GM12864 (cell line): ENCODE measurements around the gene SEMA4A.
"Not testable (repeated sequence)": the region's sequence is repeated elsewhere in the genome, so short reads cannot be mapped to it uniquely, and the experiment has no call there.

Experiments used
- DNase-seq: peaks from one replicate; pipeline ENCODE4 v3.0.0-alpha.2; 2011; ENCODE audit warnings: low read depth
- H3K4me3 ChIP-seq: 2 replicates; pipeline ENCODE4 v1.5.1; 2011; ENCODE audit warnings: mild to moderate bottlenecking, low read depth, low read length, control low read depth
- TF ChIP-seq, protein P1 (sequence below): IDR thresholded peaks from 2 replicates; pipeline ENCODE4 v1.5.1; 2011; ENCODE audit warnings: low read depth, mild to moderate bottlenecking, moderate library complexity, low read length, control low read depth, inconsistent platforms; ENCODE audit errors: missing control alignments

The SEMA4A gene

DNA sequence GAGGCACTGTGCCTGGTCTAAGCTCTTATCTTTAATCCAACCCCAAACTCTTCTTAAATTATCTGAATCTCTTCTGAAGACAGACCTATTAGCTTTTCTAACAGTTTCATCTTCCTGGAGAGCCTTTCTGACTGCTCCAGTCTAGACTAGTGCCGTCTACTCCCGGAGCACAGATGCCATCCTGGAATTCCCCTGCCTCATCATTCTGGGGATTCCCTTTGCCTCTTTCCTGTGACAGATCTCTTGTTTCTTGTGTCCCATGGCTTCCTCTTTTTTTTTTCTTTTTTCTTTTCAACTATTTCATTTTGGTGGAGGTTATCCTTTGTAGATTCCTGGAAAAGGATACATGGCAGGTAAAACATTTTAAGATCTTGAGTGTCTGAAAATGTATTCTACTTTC is 11.7 kb downstream of the SEMA4A start:
- no peak for DNase-seq
- TF ChIP-seq, protein P1, sequence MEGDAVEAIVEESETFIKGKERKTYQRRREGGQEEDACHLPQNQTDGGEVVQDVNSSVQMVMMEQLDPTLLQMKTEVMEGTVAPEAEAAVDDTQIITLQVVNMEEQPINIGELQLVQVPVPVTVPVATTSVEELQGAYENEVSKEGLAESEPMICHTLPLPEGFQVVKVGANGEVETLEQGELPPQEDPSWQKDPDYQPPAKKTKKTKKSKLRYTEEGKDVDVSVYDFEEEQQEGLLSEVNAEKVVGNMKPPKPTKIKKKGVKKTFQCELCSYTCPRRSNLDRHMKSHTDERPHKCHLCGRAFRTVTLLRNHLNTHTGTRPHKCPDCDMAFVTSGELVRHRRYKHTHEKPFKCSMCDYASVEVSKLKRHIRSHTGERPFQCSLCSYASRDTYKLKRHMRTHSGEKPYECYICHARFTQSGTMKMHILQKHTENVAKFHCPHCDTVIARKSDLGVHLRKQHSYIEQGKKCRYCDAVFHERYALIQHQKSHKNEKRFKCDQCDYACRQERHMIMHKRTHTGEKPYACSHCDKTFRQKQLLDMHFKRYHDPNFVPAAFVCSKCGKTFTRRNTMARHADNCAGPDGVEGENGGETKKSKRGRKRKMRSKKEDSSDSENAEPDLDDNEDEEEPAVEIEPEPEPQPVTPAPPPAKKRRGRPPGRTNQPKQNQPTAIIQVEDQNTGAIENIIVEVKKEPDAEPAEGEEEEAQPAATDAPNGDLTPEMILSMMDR: no peak

DNA sequence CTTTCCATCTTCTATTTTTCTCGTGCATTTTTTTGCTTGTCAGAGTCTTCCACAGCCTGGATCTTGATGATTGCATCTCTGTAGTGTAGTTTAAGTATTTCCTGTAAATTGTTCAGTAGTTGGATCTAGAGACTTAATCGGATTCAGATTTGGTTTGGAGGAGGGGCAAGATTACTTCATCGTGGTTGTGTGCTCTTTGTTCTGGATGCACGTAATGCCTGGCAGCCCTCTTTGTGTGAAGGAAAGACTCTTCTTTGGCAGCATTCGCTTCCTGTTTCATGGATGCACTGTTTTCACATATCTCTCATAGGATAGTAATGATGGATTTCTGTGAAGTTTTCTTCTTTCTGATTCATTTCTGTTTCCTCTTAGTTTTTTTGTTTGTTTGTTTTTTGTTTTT is 14.2 kb downstream of the SEMA4A start:
- DNase-seq: no peak
- TF ChIP-seq, protein P1: no peak
- no peak overlapping the region for H3K4me3 ChIP-seq

More for the DNA sequence above, 11.7 kb downstream of the SEMA4A start:
- H3K4me3 ChIP-seq: no peak overlapping the region

DNA sequence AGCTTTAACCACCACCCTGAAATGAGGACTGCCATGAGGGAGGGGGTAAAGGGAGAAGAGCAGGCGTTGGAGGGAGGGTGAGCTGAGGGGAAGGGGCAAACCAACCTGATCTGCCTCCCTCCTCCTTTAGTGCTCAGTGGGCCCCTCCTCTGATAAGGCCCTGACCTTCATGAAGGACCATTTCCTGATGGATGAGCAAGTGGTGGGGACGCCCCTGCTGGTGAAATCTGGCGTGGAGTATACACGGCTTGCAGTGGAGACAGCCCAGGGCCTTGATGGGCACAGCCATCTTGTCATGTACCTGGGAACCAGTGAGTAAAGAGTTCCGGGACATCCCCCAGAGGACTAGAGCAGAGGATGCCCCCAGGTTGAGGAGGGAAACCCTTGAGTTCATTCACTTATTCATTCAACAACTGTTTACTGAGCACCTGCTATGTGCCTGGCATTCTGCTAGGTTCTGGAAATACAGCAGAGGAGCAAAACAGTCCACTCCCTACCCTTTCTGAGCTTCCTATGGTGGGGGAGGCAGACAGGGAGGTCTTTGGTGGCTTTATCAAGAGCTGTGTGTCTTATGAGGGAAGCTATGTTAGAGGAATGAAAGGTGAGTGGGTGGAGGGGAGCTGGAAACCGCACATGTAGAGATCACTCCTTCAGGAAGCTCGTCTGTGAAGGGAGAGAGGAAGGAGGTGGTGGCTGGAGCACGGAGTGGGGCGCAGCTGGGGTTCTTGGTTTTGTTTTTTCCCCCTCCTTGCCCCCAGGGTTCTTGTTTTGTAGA is 19.5 kb downstream of the SEMA4A start:
- H3K4me3 ChIP-seq: no peak overlapping the region
- DNase-seq: no peak
- TF ChIP-seq, protein P1: peak; percentile 15

DNA sequence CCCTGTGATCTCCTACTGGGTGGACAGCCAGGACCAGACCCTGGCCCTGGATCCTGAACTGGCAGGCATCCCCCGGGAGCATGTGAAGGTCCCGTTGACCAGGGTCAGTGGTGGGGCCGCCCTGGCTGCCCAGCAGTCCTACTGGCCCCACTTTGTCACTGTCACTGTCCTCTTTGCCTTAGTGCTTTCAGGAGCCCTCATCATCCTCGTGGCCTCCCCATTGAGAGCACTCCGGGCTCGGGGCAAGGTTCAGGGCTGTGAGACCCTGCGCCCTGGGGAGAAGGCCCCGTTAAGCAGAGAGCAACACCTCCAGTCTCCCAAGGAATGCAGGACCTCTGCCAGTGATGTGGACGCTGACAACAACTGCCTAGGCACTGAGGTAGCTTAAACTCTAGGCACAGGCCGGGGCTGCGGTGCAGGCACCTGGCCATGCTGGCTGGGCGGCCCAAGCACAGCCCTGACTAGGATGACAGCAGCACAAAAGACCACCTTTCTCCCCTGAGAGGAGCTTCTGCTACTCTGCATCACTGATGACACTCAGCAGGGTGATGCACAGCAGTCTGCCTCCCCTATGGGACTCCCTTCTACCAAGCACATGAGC is 23.3 kb downstream of the SEMA4A start:
- DNase-seq: no peak
- H3K4me3 ChIP-seq: no peak overlapping the region
- TF ChIP-seq, protein P1: no peak

DNA sequence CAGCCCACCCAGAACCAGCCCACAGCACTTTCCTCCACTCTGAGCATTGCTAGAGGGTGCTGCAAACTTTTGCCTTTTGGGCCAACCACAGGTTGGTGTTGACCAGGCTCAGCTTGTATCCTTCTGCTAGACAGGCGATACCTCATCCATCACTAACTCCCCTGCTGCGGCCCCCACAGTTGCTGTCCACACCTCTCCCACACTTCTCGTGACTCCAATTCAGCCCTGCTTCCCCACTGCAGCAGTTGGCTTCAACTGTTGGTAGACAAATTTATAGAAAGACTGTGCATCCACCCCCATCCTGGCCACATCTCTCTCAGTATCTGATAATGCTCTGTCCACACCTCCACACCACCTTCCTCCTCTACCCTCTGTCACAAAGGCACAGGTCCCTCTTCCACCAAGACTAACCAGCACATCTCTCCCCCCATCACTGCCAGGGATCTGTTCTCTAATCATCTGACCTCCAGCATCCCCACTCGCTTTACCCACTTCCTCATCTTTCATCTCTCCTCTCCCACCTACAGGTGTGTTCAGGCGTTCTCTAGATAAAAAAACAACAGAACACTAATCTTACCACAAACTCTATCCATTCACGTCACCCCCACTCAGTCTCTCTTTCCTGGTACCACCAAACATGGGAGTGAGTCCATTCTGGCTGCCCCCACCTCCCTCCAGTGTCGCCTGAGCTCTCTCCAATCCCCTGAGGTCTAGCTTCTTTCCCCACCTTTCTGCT is 24.7 kb downstream of the SEMA4A start:
- H3K4me3 ChIP-seq: no peak overlapping the region
- TF ChIP-seq, protein P1: no peak
- DNase-seq: no peak

DNA sequence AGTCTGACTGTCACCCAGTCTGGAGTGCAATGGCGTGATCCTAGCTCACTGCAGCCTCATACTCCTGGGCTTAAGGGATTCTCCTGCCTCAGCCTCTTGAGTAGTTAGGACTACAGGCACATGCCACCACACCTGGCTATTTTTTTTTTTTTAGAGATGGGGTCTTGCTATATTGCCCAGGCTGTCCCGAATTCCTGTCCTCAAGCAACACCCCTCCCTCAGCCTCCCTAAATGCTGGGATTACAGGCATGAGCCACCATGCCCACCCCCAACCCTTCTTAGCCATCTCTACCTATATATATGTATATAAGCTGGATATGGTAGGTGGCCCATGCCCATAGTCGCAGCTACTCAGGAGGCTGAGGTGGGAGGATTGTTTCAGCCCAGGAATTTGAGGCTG is 27.1 kb downstream of the SEMA4A start:
- H3K4me3 ChIP-seq: no peak overlapping the region
- TF ChIP-seq, protein P1: no peak
- DNase-seq: no peak

DNA sequence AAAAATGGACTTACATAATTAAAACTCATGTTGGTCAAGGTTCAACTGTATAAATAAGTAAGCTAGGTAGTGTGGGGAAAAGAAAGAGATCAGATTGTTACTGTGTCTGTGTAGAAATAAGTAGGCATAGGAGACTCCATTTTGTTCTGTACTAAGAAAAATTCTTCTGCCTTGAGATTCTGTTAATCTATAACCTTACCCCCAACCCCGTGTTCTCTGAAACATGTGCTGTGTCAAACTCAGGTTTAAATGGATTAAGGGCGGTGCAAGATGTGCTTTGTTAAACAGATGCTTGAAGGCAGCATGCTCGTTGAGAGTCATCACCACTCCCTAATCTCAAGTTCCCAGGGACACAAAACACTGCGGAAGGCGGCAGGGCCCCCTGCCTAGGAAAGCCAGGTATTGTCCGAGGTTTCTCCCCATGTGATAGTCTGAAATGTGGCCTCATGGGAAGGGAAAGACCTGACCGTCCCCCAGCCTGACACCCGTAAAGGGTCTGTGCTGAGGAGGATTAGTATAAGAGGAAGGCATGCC is 28.1 kb downstream of the SEMA4A start:
- not testable (repeated sequence) for DNase-seq, H3K4me3 ChIP-seq

DNA sequence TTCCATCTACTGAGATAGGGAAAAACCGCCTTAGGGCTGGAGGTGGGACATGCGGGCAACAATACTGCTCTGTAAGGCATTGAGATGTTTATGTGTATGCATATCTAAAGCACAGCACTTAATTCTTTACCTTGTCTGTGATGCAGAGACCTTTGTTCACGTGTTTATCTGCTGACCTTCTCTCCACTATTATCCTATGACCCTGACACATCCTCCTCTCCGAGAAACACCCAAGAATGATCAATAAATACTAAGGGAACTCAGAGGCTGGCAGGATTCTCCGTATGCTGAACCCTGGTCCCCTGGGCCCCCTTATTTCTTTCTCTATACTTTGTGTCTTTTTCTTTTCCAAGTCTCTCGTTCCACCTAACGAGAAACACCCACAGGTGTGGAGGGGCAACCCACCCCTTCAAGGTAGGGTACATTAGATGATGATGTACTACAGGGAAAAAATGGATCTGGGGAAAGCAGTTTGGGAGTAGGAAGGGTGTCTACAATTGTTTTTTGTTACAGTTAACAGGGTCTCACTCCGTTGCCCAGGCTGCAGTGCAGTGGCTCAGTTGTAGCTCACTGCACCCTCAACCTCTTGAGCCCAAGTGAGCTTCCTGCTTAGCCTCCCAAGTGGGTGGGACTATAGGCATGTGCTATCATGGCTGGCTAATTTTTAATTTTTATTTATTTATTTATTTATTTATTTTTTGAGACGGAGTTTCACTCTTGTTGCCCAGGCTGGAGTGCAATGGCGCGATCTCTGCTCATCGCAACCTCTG is 28.8 kb downstream of the SEMA4A start:
- H3K4me3 ChIP-seq, DNase-seq: not testable (repeated sequence)

DNA sequence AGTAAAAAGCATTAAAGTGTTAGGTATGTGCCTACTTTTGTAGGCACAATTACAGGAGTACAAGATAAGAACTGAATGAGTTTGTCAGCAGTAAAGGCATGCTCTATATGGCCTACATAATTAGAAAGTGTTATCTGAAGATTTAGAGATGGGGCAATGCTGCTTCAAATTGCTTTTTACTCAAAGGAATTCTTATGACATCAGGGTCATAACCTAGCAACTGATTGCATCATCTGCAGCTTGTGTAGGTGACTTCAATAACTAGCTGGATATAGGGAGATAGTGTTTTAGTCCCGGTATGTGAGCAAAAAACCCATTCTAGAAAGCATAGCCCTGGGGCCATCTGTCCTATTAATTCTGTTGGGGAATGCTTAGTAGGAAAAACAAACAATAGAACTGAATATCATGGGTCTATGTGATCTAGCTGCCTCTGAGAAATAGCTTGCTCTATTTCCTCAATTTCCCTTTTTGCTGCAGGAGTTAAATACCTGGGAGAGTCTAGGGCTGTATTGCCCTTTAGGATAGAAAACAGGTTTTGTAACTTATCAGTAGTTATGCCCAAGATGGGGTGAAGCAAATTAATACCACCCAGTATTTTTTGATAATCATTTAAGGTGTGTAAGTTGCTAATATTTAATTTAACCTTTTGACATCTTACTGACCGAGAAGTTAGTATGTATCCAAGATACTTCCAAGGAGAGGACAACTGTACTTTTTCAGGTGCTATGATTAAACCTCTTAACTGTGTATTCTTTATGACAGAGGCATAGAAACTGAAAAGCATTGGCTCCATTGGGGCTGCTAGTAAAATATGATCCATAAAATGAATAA is 33.2 kb downstream of the SEMA4A start:
- DNase-seq, H3K4me3 ChIP-seq: not testable (repeated sequence)
